Smooth muscle cell of the brain vasculature (primary cell): ENCODE data around the gene TMEM30B.

ENCODE experiments used
- DNase-seq: peaks from one replicate; pipeline ENCODE4 v3.0.0-alpha.2; 2012; ENCODE audit warnings: low read depth, low spot score

TMEM30B gene

GRCh38 chr14:61238611-61239245, 42.4 kb downstream of the TMEM30B start:
- no peak for DNase-seq

GRCh38 chr14:61234215-61234916, 46.8 kb downstream of the TMEM30B start:
- DNase-seq: no peak

GRCh38 chr14:61233436-61233956, 47.6 kb downstream of the TMEM30B start:
- no peak for DNase-seq

GRCh38 chr14:61231810-61232209, 49.3 kb downstream of the TMEM30B start:
- DNase-seq: no peak

- no peak for DNase-seq
These were observed 51.2 kb downstream of the TMEM30B start for GRCh38 chr14:61229981-61230380.

- no peak for DNase-seq
These were observed 51.7 kb downstream of the TMEM30B start for GRCh38 chr14:61229475-61229888.

GRCh38 chr14:61227884-61228591, 53.1 kb downstream of the TMEM30B start:
- no peak for DNase-seq
